HepG2 (cell line): Measurements from ENCODE around the gene AP3D1. TPM values are rescaled to one million over a fixed set of nuclear protein-coding genes. Genes with fewer than 3 reads are reported as not detected.
A peak's percentile ranks its signal among the peaks of the same experiment; 100 is the strongest.

ENCODE experiments used
- ATAC-seq: fragments of 200-7000 bp; cut with Tn5 transposase; 3 replicates; pipeline ENCODE4 v1.9.1; 2020; ENCODE audit warnings: mild to moderate bottlenecking, moderate library complexity
- BruUV-seq: library from RNA; stranded (reverse); fragments of 400-500 nt; replicated peaks from 2 replicates; lab custom pipeline; 2021; lab: Mats Ljungman, UMichigan
- CTCF ChIA-PET: fragments of 300-600 bp; formaldehyde crosslinking; extraction: SDS; loops from one replicate; lab custom pipeline; 2021; ENCODE audit warnings: low total read pairs, inconsistent platforms, low intra/inter-chr PET ratio; lab: Yijun Ruan, JAX
- POLR2A ChIA-PET: fragments of 350-600 bp; sonication (Branson Sonifier 250); formaldehyde crosslinking; loops from one replicate; lab custom pipeline; 2020; ENCODE audit warnings: antibody characterized with exemption, inconsistent platforms; lab: Yijun Ruan, JAX
- DNase-seq: peaks from one replicate; pipeline ENCODE4 v3.0.0-alpha.2; 2015; ENCODE audit warnings: low spot score
- FAIRE-seq: peaks from 3 replicates; lab custom pipeline; 2011; peaks lifted over from hg19 to GRCh38; lab: Jason Lieb, UNC
- H2AFZ ChIP-seq: one replicate; pipeline ENCODE4 v1.6.1; 2011; ENCODE audit warnings: low read length, inconsistent platforms
- H3K27ac ChIP-seq: fragments of 300-600 bp; 3 replicates; pipeline ENCODE4 v1.8.0; 2011; ENCODE audit warnings: mixed run types, mild to moderate bottlenecking, mixed read lengths, low read length, inconsistent platforms; ENCODE audit not compliant: insufficient read depth; ENCODE audit errors: extremely low read length
- H3K27me3 ChIP-seq, 2 experiments: fragments of 200-600 bp in 1 of 2; 2 replicates in 1 of 2; 3 replicates in 1 of 2; pipeline versions ENCODE4 v1.6.0 to v1.8.0; 2011; ENCODE audit warnings: low read length in 2 of 2, mild to moderate bottlenecking in 2 of 2, moderate library complexity in 2 of 2, inconsistent platforms in 1 of 2; ENCODE audit not compliant: insufficient read depth in 2 of 2, control insufficient read depth in 1 of 2
- H3K36me3 ChIP-seq, 2 experiments: fragments of 200-600 bp in 1 of 2; replicated peaks in 1 of 2; 2 replicates in 1 of 2; 3 replicates in 1 of 2; pipeline versions ENCODE4 v1.5.1 to v1.8.0; 2011; ENCODE audit warnings: low read length in 2 of 2, inconsistent platforms in 1 of 2; ENCODE audit not compliant: insufficient read depth in 2 of 2, control insufficient read depth in 1 of 2
- H3K4me1 ChIP-seq: 2 replicates; pipeline ENCODE4 v1.5.1; 2012; ENCODE audit warnings: low read length, inconsistent platforms; ENCODE audit not compliant: insufficient read depth
- H3K4me2 ChIP-seq: 2 replicates; pipeline ENCODE4 v1.6.0; 2011; ENCODE audit warnings: low read depth, low read length, inconsistent platforms
- H3K4me3 ChIP-seq, 3 experiments: fragments of 200-600 bp in 1 of 3; sonication (generic), shearing (Covaris generic) in 1 of 3; replicated peaks in 1 of 3; 2 replicates each; pipeline ENCODE4 v1.5.1; 2011 to 2016; ENCODE audit warnings: low read length in 3 of 3, inconsistent platforms in 2 of 3, low read depth in 2 of 3, mild to moderate bottlenecking in 2 of 3, control low read depth in 1 of 3, mixed read lengths in 1 of 3; ENCODE audit not compliant: insufficient read depth in 1 of 3
- H3K79me2 ChIP-seq: one replicate; pipeline ENCODE4 v1.6.1; 2011; ENCODE audit warnings: low read length, inconsistent platforms; ENCODE audit not compliant: insufficient read depth
- H3K9ac ChIP-seq: 2 replicates; pipeline ENCODE4 v1.6.0; 2011; ENCODE audit warnings: mild to moderate bottlenecking, low read depth, low read length, inconsistent platforms; ENCODE audit not compliant: insufficient read depth
- H3K9me3 ChIP-seq: 2 replicates; pipeline ENCODE4 v1.5.1; 2012; ENCODE audit warnings: mild to moderate bottlenecking, low read length
- H4K20me1 ChIP-seq: 2 replicates; pipeline ENCODE4 v1.6.0; 2011; ENCODE audit warnings: inconsistent platforms, mild to moderate bottlenecking, low read length, moderate library complexity; ENCODE audit not compliant: insufficient read depth
- AGO2 ChIP-seq: fragments of 200-400 bp; formaldehyde crosslinking; optimal IDR thresholded peaks from 2 replicates; pipeline ENCODE3; 2017; ENCODE audit warnings: mild to moderate bottlenecking, low read depth, low read length, moderate library complexity
- CREM ChIP-seq, 2 experiments: sonication (generic) in 1 of 2; formaldehyde crosslinking in 1 of 2; IDR thresholded peaks; 2 replicates each; pipeline versions ENCODE4 v1.4.0 to v1.6.1; 2016 to 2020; ENCODE audit warnings: antibody characterized with exemption in 1 of 2, mild to moderate bottlenecking in 1 of 2, missing genetic modification reagents in 1 of 2
- ELF1 ChIP-seq: sonication (generic); formaldehyde crosslinking; IDR thresholded peaks from 2 replicates; pipeline ENCODE4 v1.4.0; 2020; ENCODE audit warnings: missing genetic modification reagents
- GABPB1 ChIP-seq: IDR thresholded peaks from 2 replicates; pipeline ENCODE4 v1.6.1; 2016; ENCODE audit warnings: mild to moderate bottlenecking, missing genetic modification reagents, moderate library complexity, missing compliant biosample characterization
- GATAD1 ChIP-seq: IDR thresholded peaks from 2 replicates; pipeline ENCODE4 v1.6.1; 2016; ENCODE audit warnings: missing genetic modification reagents, missing compliant biosample characterization
- HNRNPLL ChIP-seq: fragments of 200-400 bp; formaldehyde crosslinking; IDR thresholded peaks from 2 replicates; pipeline ENCODE4 v1.6.1; 2017; ENCODE audit warnings: mild to moderate bottlenecking, low read depth, low read length; ENCODE audit not compliant: poor library complexity, severe bottlenecking
- KLF12 ChIP-seq: sonication (generic); formaldehyde crosslinking; IDR thresholded peaks from 2 replicates; pipeline ENCODE4 v1.4.0; 2020; ENCODE audit warnings: missing genetic modification reagents, borderline replicate concordance
- MTA3 ChIP-seq: sonication (generic); formaldehyde crosslinking; IDR thresholded peaks from 2 replicates; pipeline ENCODE4 v1.4.0; 2020; ENCODE audit warnings: missing genetic modification reagents
- POLR2AphosphoS5 ChIP-seq: IDR thresholded peaks from 2 replicates; pipeline ENCODE4 v1.6.1; 2012; ENCODE audit warnings: low read depth, low read length
- SP4 ChIP-seq: sonication (generic); formaldehyde crosslinking; IDR thresholded peaks from 2 replicates; pipeline ENCODE4 v1.8.1; 2023; ENCODE audit warnings: mild to moderate bottlenecking, missing genetic modification reagents
- SRF ChIP-seq: IDR thresholded peaks from 2 replicates; pipeline ENCODE4 v1.6.1; 2011; ENCODE audit warnings: mild to moderate bottlenecking, low read depth, low read length, moderate library complexity
- ZBTB38 ChIP-seq: sonication (generic); formaldehyde crosslinking; IDR thresholded peaks from 2 replicates; pipeline ENCODE4 v1.5.1; 2020; ENCODE audit warnings: mild to moderate bottlenecking, missing genetic modification reagents
- ZFP1 ChIP-seq: IDR thresholded peaks from 2 replicates; pipeline ENCODE4 v1.6.1; 2016
- ZNF510 ChIP-seq: sonication (generic); formaldehyde crosslinking; IDR thresholded peaks from 2 replicates; pipeline ENCODE4 v1.4.0; 2020; ENCODE audit warnings: low read depth, mild to moderate bottlenecking, missing genetic modification reagents
- WGBS: methylation state at CpG from one replicate; pipeline ENCODE4 v1.1.6; 2017; ENCODE audit warnings: low lambda C conversion rate; 5-methylcytosine and 5-hydroxymethylcytosine counted together
- in situ Hi-C: cut with HindIII; loops from 2 replicates; pipeline ENCODE4 v1.10.0; 2017; ENCODE audit warnings: low pct_unique_long_range_greater_than_20kb; ENCODE audit not compliant: extremely low pct_ligation_motif_present
- intact Hi-C: fragments of 100-400 bp; cut with micrococcal nuclease; formaldehyde crosslinking; loops from one replicate; pipeline ENCODE4 v1.10.0; 2022; ENCODE audit not compliant: unreplicated experiment
- polyA plus RNA-seq, 8 experiments: library from polyadenylated mRNA; depleted of rRNA in 3 of 8; stranded (reverse) in 7 of 8; unstranded in 1 of 8; fragments of >200 nt; fragmentation: Illumina TruSeq in 4 of 8; extraction: Trizol in 4 of 8; gene quantifications; 2 replicates each; pipeline versions ENCODE4 v1.2.1 to v1.2.3, GENCODE V29; 2011 to 2016; ENCODE audit warnings: low read depth in 4 of 8, missing spikeins in 1 of 8, mixed read lengths in 1 of 8; ENCODE audit not compliant: insufficient read depth in 1 of 8
- total RNA-seq, 5 experiments: library from RNA; depleted of rRNA; stranded (reverse); fragments of >200 nt; fragmentation: Illumina TruSeq; extraction: Trizol; gene quantifications; 2 replicates each; pipeline ENCODE4 v1.2.3, GENCODE V29; 2016; ENCODE audit warnings: low read depth in 1 of 5
- TF ChIP-seq, protein P1 (sequence below): sonication (generic); formaldehyde crosslinking; IDR thresholded peaks from 2 replicates; pipeline ENCODE4 v1.4.0; 2020; ENCODE audit warnings: missing genetic modification reagents

The AP3D1 gene
- total and polyA plus RNA-seq, 2 of the 13 experiments (the other 11 are each of a cell fraction or from before 2014, with no cell fraction given): 68.0 to 82.6 TPM

DNA sequence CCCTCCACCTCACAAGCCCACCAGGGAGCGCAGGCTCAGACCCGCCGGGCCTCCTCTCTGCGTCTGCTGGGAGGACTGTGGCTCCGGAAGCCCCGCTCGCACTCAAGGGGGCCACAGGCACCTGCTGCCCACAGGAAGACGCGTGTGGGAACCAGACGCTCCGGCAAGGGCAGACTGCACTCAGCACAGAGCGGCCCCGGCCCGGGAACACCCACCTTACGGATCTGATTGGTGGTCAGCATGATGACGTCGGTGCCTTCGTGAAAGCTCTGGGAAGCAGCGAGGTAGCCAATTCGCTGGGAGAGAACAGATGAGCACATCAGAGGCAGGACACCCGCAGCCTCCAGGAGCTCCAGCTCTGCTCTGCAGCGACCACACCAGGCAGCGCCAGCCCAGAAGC is 14.6 kb downstream of the AP3D1 start:
- H3K27me3 ChIP-seq: no peaks in the 10 kb centered on the region
- TF ChIP-seq ZFP1 (CRISPR knock-in tag): no peak
- peak; percentile 45 for TF ChIP-seq AGO2
- H4K20me1 ChIP-seq: peaks cover 4% of the 10 kb centered on the region; the same call in 1 of the 2 replicates
- ATAC-seq: no peak
- ChIA-PET CTCF (no interaction called here), POLR2A (interaction anchor here (1.3 kb wide), 1 partner anchor 15 kb away, joined by 5 read pairs; the partner anchor contains the start of gene AP3D1)
- H2AFZ ChIP-seq: no peak overlapping the region
- H3K36me3 ChIP-seq: peaks cover 28 to 55% of the 10 kb centered on the region in 2 experiments
- H3K4me1 ChIP-seq: no peaks in the 10 kb centered on the region
- H3K79me2 ChIP-seq: peaks cover 28% of the 10 kb centered on the region
- no peak overlapping the region for H3K4me2 ChIP-seq
- H3K4me3 ChIP-seq: no peak overlapping the region
- FAIRE-seq: no peak
- no peak overlapping the region for H3K9ac ChIP-seq
- no peaks in the 10 kb centered on the region for H3K9me3 ChIP-seq
- no peak overlapping the region for H3K27ac ChIP-seq
- no peak for DNase-seq
- intact Hi-C loops: no loop called here
- no TSS peak for BruUV-seq
- WGBS: 91% methylated on average over 17 of the region's 23 CpGs
- in situ Hi-C loops: no loop called here

DNA sequence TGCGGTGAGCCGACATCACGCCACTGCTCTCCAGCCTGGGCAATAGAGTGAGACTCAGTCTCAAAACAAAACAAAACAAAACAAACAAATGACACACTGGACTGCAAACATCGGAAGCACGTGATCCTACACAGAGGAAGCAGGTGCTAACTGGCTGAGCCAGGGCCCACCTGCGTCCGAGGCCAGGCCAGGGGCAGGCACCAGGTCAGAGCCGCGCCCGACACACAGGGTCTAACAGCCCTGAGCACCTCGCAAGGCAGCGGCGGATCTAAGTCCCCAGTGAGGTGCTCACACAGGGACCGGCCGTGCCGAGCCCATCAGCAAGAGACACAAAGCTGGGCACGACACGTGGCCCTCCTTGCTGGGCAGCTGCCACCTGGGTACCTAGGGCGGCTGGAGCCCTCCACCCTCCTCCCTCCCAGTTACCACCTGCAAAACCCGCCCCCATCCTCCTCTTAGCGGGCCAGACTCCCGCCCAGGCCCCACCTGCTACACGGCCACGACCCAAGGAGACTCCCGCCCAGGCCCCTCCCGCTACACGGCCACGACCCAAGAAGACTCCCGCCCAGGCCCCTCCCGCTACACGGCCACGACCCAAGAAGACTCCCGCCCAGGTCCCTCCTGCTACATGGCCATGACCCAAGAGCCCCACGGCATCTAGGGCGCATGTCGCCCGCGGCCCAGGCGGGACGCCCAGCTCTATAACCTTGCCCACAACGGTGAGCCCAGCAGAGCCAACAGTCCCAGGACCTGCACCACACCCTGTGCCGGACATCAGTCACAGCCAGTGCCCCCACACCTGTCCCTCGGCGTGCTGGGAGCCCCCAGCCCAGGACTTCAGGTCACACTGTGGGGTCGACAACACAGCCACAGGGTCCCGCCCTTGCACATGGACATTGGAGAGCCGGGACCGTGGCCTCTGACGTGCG is 15.6 kb downstream of the AP3D1 start:
- Histone ChIP-seq H4K20me1 (peaks cover 4% of the 10 kb centered on the region; the same call in 1 of the 2 replicates), H3K36me3 (peaks cover 32 to 61% of the 10 kb centered on the region in 2 experiments), H3K4me1 (no peaks in the 10 kb centered on the region), H3K27me3 (no peaks in the 10 kb centered on the region), H3K9ac (no peak overlapping the region), H3K9me3 (no peaks in the 10 kb centered on the region), H2AFZ (no peak overlapping the region), H3K27ac (no peak overlapping the region), H3K4me2 (no peak overlapping the region), H3K4me3 (no peak overlapping the region), H3K79me2 (peaks cover 19% of the 10 kb centered on the region)
- TSS peak; percentile 55 for BruUV-seq
- in situ Hi-C loops (no loop called here), intact Hi-C loops (no loop called here)
- 94% methylated on average over 29 of the region's 50 CpGs for WGBS
- DNase-seq (no peak), ATAC-seq (no peak; the same call in 1 of the 3 replicates), FAIRE-seq (no peak)
- ChIA-PET CTCF (no interaction called here), POLR2A (no interaction called here)
- TF ChIP-seq KLF12 (CRISPR knock-in tag) (no peak), ZBTB38 (0 out of 2 replicates have a peak, but pooled peaks have one; percentile 24), SP4 (no peak), GABPB1 (peak; percentile 22; the same call in 1 of the 2 replicates), GATAD1 (no peak), CREM (IDR thresholded peaks at IDR 0.05) (no peak), CREM (CRISPR knock-in tag; IDR thresholded peaks at IDR 0.05) (no peak), POLR2AphosphoS5 (no peak), SRF (no peak), HNRNPLL (peak; percentile 24), ZNF510 (CRISPR knock-in tag) (no peak), ELF1 (CRISPR knock-in tag) (no peak), MTA3 (CRISPR knock-in tag) (no peak)
- TF ChIP-seq, protein P1, sequence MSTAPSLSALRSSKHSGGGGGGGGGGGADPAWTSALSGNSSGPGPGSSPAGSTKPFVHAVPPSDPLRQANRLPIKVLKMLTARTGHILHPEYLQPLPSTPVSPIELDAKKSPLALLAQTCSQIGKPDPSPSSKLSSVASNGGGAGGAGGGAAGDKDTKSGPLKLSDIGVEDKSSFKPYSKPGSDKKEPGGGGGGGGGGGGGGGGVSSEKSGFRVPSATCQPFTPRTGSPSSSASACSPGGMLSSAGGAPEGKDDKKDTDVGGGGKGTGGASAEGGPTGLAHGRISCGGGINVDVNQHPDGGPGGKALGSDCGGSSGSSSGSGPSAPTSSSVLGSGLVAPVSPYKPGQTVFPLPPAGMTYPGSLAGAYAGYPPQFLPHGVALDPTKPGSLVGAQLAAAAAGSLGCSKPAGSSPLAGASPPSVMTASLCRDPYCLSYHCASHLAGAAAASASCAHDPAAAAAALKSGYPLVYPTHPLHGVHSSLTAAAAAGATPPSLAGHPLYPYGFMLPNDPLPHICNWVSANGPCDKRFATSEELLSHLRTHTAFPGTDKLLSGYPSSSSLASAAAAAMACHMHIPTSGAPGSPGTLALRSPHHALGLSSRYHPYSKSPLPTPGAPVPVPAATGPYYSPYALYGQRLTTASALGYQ: no peak
